HuH-7.5 (cell line): ENCODE data around the gene STEAP1B.
"Not testable (repeated sequence)": the region's sequence is repeated elsewhere in the genome, so short reads cannot be mapped to it uniquely, and the experiment has no call there.

Experiments
- DNase-seq: peaks from one replicate; pipeline ENCODE4 v3.0.0; 2011; ENCODE audit warnings: low spot score

STEAP1B gene

DNA sequence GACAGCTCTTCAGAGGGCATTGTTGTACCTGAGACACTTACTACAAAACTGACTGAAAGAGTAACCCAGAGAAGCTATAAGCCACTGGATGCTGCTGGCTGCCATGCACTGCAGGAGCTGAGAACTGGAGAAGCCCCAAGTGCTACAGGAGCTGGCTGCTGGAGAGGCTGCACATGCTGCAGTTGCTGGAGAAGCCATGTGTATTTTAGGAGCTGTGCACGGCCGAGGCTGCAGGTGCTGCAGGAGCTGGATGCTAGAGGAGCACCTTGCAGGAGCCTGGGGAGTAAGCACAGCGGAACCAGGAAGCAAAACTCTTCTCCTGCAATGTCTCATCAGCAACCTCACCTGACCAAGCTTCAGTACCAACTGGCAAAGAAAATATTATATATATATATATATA is 45.5 kb downstream of the STEAP1B start:
- DNase-seq: no peak

- no peak for DNase-seq
Measured at GRCh38 chr7:22452960-22453558, 46.9 kb downstream of the STEAP1B start.

GRCh38 chr7:22452142-22452959 is 47.6 kb downstream of the STEAP1B start:
- DNase-seq: peak; percentile 81

- not testable (repeated sequence) for DNase-seq
Measured at GRCh38 chr7:22450013-22450412, 50.0 kb downstream of the STEAP1B start.

DNA sequence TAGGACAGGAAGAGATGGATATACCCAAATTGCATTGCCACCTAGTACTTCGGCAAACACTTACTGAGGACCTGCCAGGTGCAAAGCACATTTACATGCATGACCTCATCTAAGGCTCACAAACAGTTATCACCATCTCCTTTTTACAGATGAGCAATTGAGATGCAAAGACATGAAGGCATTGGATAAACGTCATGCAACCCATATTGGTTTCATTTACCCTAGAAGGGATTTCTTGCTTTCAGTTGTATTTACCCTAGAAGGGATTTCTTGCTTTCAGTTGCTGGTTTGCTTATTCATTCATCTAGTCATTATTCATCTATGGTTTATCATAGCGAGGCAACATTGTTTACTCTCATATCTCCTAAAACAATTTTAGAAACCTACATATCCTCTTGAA is 52.2 kb downstream of the STEAP1B start:
- DNase-seq: no peak

DNA sequence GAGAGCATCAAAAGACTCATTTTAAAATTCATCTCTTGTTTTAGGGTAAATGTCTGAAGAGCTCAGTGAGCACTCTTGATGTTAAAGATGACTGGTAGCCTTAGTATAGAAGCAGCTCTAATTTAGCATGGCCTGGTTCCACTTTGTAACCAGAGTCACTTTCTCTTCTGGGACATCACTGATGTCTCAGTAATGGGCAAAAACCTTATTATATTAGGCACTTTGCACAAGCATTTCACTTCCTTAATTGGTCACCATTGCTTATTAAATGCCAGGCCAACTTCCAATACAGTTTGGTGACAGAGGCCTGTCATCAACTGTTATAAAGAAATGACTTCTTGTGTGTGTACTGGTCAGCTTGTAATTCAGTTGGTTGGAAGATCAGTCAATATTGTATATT is 53.0 kb downstream of the STEAP1B start:
- DNase-seq: no peak

DNA sequence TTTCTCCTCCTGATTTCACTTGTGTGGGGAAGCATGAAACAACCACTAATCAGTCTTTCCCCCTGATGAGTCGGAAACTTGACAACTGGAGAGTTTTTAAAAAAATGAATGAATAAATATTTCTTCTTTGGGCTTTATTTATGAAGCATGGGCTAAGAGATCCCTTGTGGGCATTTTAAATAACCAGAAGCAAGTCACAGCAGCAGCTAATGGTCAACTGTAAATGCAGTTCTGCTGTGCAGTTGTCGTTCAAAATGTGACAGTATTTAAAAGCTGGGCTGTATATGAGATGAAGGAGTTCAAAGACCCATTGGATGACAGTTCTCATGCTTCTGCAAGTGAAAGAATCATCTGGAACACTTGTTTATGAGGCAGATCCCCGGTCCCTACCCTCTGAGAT is 54.1 kb downstream of the STEAP1B start:
- no peak for DNase-seq

DNA sequence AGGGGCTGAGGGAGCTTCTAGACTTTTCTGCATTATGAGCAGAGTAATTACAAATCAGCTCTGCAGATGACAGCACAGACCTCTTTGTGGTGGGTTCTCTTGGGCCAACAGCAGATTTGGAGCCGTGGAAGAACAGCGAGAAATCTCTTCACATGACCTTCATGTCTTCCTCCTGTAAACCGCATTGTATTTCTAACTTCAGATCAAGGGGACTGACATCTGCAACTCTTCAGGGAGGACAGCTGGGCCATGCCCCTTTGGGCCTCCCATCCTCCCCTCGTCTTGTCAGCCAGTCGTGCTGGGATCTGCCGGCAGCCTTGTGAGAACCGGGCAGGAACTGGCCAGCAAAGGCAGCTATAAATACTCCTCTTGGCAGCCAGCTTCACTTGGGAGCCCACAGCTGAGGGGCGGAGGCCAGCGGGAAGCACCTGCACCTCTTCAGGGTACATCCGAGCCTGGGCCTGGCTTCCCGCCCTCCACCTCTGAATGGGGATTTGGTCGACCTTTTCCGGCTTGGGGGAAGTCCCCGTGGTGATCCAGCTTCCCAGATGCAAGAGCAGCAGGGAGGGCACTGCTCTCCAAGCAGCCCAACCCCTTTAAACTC is 54.7 kb downstream of the STEAP1B start:
- DNase-seq: no peak

GRCh38 chr7:22444181-22444971 is 55.6 kb downstream of the STEAP1B start:
- DNase-seq: no peak

DNA sequence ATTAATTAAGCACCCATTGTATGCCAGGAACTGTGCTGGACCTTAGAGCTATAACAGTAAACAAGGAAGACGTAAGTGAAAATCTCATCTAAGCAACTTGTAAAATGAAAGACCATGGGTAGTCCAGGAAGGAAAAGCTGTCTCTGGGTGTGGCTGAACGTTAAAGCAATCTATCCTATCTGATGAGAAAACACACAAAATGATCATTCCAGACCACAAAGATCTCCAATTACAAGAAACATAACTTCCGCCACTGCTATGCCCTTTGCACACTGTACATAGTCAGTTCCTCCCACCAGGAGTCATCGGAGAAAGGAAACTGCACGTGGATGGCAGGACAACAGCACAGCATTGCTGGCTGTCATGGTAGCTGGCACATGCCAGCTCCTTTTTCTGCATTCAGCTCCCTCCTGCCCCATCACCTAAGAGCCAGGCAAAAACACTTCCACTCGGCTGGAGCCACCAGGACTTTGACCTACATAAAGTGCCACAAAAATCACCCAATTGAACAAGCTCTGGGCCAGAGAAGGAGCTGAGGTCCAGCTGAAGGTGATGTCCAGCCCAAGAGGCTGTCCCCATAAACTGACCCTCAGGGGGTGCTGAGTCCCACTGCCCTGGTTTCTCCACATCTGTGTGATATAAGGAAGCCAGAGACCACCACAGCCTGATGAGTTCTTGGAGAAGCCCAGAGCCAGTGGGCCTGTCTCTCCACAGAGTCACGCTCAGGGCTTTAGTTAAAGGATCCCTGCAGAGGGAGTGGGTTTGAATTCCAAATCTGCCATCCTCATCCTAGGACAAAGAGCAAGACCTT is 56.4 kb downstream of the STEAP1B start:
- no peak for DNase-seq

GRCh38 chr7:22442882-22443369 is 57.1 kb downstream of the STEAP1B start:
- DNase-seq: no peak

- DNase-seq: peak; percentile 38
Measured at GRCh38 chr7:22442187-22442881, 57.7 kb downstream of the STEAP1B start.

- no peak for DNase-seq
Measured at GRCh38 chr7:22441157-22441556, 58.8 kb downstream of the STEAP1B start.

- no peak for DNase-seq
Measured at GRCh38 chr7:22438994-22439393, 61.0 kb downstream of the STEAP1B start.

DNA sequence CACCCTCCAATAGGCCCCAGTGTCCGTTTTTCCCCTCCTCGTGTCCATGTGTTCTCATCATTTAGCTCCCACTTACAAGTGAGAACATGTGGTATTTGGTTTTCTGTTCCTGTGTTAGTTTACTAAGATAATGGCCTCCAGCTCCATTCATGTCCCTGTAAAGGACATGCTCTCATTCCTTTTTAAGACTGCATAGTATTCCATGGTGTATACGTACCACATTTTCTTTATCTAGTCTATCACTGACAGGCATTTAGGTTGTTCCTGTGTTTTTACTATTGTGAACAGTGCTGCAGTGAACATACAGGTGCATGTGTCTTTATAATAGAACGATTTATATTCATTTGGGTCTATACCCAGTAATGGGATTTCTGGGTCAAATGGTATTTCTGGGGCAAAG is 63.4 kb downstream of the STEAP1B start:
- not testable (repeated sequence) for DNase-seq

GRCh38 chr7:22435720-22436119 is 64.3 kb downstream of the STEAP1B start:
- DNase-seq: no peak

DNA sequence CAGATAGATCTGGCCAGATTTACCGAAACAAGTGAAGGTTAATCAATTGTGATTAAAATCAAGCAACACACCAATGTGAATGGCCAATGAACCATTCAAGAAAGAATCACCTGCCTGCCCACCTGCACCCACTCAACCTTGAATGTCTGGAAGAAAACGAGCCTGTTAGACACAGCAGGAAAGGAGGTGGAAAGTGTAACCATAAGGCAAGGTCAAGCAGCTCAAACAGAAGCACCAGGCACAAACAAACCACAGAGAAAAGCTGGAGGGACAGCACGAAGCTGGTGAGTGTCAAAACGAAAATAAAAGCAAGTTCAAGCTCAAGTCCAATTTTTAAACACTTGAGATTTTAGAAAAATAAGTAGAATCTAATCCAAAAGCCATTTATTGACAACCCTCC is 64.9 kb downstream of the STEAP1B start:
- DNase-seq: no peak

GRCh38 chr7:22433710-22434460 is 66.1 kb downstream of the STEAP1B start:
- no peak for DNase-seq

DNA sequence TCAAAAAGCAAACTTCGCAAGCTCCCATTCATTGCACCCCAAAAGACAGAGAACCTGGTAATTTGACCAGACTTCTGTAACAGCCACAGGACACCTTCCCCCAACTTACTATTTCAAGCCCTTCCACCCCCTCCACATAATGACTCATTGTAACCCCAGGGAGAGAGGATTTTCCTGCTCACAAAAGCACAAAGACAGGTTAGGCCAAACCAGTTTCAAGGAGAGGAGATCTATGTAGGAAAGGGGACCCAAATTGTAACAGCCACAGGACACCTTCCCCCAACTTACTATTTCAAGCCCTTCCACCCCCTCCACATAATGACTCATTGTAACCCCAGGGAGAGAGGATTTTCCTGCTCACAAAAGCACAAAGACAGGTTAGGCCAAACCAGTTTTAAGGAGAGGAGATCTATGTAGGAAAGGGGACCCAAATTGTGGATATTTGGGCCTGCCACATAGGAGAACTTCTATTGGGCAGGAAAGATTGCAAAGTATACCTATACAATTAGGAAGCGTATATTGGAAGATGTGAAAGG is 66.8 kb downstream of the STEAP1B start:
- not testable (repeated sequence) for DNase-seq

GRCh38 chr7:22432203-22432718 is 67.7 kb downstream of the STEAP1B start:
- DNase-seq: no peak
